HG03095 (cell line): ENCODE data around the gene DYNLRB1.

Experiments
- ATAC-seq: cut with Tn5 transposase; IDR thresholded peaks from one replicate; pipeline ENCODE4 v1.9.1; 2021; ENCODE audit warnings: moderate library complexity; ENCODE audit not compliant: unreplicated experiment

The DYNLRB1 gene

DNA sequence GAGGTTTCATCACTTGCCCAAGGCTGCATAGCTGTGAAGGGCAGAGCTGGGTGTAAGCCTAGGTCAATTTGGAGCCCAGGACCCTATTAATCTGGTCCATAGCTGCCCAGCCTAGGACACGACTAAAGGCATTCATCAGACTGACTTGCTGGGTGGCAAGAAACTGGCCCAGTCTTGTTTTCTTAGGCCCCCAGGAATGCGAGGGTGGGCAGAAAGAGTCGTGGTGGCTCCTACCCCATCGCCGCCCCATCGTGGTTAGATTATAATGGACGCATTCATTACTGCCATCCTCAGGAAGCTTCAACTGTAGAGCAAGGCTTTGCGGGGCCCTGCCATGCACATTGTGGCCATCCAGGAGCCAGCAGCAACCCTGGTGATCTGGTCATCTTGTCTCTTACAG, 16.1 kb downstream of the DYNLRB1 start:
- ATAC-seq: no peak

DNA sequence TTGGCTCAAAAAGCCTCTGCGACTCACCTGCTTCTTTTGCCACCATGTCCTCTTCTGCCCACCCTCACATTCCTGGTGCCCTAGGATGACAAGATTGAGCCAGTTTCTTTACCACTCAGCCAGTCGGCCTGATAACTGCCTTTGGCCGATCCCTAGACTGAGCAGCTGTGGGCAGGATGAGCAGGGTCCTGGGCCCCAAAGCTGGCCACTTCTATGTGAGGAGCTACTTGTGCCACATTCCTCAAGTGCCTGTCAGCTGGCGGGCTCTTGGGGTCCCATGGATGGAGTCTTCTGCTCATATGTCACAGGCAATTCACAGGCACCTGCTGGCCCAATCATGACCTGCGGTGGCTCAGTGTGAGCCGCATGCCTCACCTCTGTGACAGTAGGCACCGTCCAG, 16.5 kb downstream of the DYNLRB1 start:
- ATAC-seq: no peak

DNA sequence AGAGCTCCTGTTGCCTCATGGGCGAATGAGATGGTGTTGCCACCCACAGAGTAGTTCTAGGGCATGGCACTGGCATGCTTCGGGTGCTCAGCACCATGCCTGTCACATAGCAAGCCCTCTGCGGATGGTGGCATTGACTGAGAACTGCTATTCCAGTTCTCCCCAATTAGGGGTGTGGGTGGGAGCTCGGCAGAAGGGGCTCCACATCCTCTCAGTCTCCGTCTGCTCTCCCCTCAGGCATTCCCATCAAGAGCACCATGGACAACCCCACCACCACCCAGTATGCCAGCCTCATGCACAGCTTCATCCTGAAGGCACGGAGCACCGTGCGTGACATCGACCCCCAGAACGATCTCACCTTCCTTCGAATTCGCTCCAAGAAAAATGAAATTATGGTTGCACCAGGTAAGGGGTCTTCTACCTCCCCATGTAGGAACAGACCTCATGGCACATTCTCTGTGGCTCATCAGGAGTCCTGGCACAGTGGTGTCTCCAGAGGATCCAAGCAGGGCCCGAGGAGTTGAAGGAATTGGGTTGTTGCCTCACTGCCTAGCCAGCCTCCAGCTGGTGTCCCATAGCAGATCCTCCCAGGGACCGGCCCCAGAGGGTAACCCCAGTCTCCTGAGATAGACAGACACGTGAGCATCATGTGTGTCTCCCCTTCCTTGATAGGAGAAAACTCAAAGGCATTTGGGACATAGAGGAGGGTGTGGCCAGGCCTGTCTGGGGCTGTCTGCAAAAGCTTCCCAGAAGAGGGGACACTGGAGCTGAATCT, 18.4 kb downstream of the DYNLRB1 start:
- no peak for ATAC-seq

DNA sequence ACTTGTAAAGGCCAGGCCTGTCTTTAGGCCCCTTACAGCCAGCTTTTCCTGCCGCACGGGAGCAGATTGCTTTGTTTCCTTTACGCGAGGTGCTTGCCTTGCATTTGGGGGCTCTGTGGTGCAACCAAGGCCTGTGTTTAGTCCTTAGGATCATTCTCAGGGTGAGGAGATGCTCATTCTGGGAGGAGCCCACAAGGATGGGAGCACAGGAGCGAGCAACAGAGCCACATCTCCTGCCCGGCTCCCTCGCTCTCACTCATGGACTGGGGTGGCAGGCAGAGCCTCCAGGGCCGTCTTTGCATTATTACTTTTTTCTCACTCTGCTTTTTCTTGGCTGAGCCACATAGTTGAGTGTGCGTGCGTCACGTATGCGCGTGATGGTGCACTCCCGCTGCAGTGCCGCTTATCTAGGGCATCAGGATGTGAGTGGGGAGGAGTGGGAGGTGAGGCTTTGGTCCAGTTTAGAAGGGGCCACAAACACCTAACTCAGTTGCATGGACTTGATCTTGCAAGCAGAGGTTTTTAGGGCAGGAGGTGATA, 19.1 kb downstream of the DYNLRB1 start:
- no peak for ATAC-seq

DNA sequence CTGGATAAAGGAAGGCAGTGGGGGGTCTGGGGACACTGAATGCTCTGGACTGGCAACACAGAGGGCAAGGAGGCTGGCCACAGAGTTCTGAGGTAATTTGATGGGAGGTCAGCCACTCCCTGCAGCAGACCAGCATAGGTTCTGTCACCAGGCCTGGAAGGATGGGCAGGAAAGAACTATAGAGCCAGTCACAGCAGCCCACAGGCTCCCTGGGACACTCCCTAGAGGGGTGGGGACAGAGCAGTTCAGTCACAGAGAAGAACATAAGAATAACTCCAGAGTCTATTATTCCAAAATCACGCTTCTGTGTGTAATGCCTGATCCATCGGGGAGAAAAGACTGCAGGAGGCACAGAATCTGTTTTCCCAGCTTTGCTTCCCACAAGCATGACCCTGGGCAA, 19.6 kb downstream of the DYNLRB1 start:
- no peak for ATAC-seq

DNA sequence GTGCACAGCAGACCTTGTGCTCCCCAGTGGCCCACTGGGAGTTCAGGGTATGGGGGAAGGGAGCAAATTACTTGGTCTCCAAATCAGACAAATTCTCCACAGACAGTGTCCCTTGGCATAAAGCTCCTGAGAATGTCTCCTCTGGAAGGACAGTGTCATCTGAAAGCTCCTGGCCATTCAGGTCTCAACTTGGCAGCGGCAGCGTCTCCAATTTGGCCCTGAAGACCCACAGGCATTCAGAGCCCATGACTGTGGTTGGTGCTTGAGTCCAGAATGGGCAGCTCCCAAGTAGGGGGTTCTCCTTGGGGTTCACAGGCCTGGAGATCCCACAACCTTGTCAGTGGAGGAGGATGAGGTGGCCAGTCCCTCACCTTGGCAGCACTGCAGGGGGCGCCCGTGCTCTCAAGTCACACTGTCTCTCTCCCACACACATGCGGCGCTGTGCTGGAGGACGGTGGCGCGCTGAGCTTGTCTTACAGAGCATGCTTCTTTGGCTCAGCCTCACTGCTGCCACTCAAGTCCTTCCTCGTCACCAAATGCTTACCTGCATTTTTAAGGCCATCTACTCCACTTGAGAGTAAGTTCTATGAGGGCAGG, 20.7 kb downstream of the DYNLRB1 start:
- no peak for ATAC-seq

DNA sequence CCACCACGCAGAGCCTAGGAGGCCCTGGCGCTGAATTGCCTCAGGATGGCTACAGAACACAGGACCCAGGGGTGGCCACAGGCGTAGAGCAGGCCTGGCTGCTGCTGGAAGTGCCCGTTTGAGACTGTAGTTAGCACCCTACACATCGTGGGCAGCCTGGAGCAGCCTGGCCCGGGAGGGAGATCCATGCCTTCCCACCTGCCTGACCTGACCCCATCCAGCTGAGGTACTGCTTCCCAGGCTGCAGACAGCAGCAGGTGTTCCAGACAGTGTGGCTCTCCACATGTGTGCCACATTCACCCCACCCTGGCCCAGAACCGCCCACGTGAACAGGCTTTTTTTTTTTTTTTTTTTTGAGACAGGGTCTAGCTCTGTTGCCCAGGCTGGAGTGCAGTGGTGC, 21.4 kb downstream of the DYNLRB1 start:
- ATAC-seq: no peak

DNA sequence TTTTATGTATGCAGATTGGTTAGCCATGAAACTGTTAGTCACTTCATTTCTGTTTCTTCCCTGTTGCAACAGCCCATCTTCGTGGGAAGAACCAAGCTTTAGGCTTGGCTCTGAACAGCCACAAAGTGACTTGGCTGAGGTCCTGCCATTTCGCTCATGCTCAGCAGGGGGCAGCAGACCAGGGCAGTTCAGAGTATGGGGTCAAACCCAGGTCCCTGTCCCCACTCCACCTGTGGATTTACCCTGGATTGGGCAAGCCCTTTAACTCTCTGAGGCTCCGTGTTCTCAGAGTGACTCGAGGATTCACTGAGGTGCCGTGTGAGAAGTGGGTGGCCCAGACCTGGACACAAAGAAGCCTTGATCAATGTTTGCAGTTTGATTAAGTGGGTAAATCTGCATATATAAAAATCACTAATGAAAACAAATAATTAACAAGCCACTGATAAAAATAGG, 22.5 kb downstream of the DYNLRB1 start:
- ATAC-seq: no peak

DNA sequence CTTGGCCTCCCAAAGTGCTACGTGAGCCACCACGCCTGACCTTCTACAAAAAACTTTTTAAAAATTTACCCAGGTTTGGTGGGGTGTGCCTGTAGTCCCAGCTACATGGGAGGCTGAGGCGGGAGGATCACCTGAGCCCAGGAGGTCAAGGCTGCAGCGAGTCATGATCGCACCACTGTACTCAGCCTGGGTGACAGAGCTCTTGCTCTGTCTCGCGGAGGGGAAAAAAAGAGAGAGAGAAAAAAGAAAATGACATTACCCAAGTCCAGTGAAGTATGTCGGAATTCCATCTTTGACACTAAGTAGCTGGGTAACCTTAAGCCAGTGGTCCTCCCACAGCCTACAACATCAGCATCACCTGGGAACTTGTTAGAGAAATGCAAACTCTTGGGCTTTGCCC, 23.5 kb downstream of the DYNLRB1 start:
- ATAC-seq: no peak

DNA sequence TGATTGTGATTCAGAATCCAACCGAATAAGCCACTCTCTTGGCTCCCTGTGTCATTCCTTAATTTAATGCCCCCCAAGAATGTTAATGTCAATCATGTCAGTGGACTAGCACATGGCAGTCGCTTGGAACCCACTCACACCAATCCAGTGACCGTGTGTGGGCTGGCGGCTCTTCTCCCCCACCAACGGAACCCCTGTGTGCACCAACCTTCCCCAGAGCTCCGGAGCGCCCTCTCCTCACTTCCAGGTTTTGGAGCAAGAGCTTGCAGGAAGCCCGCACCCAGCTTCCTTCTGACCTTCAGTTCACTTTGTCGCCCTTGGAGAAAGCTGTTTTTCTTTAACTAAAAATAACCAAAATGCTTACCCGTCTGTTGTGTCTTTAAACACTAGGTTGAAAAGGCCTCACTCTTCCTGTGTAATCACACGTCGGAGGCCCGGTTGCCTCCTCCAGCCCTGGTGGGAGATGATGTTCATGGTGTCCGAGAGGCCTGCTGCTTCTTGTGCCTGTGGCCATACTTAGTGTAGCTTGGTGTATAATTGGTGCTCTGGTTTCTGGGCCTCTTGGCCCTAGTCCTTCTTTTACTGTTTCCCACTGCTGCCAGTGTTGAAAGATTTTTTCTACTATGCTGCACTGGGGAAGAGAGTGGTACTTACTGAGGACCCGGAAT, 24.5 kb downstream of the DYNLRB1 start:
- ATAC-seq: no peak

DNA sequence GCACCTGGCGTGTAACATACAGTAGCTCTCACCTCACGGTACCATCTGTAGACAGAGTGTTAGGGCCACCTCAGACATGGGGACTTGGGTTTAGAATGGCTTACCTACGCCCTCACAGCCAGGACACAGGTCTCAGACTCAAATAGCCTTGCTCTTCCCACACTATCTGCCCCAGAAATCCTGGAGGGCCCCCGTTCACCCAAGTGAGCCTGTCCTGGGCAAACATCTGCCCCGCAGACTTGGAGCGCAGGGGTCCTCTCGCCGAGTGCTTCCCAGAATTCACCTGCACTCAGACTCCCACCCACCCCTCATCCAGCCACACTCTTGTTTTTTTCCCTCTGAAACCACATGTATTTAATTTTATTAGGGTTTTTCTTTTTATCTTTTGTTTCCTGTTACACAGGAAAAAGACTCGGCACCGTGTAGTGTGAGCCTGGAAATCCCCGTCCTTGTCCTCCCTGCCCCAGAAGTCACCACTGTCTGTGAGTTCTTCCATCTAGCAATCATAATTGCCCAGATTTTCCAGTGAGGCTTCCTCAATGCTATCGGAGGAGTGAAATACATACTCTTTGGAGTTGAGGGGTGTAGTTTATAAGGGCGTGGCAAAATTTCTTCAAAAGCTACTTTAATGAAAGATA, 25.2 kb downstream of the DYNLRB1 start:
- no peak for ATAC-seq

DNA sequence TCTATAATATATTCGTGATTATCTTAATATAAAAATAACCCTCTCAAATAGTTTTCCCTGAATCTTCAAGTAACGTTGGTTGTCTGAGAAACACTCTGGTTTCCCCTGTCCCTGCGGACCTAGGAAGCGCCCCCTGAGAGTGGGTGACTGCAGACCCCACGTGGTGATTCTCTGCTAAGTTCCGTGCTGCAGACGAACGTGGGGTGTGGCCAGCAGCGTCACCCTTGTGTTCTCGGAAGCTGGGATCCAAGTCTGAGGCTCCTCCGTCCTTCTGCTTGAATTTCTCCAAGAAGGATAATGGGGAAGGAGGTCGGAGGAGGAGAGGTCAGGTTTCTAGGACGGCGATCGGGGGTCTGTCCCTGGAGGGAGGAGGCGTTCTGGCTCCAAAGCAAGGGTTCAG, 25.7 kb downstream of the DYNLRB1 start:
- ATAC-seq: no peak

DNA sequence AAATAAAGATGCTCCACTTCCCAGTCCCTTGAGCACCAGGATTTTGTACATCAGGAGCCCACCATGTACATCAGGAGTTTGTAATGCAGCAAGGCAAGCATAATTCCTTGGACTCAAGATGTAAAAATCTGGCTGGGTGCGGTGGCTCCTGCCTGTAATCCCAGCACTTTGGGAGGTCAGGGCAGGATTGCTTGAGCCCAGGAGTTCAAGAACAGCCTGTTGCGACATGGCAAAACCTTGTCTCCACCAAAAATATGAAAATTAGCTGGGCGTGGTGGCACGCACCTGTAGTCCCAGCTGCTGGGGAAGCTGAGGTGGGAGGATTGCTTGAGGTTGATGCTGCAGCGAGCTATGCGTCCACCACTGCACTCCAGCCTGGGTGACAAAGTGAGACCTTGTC, 26.2 kb downstream of the DYNLRB1 start:
- no peak for ATAC-seq

DNA sequence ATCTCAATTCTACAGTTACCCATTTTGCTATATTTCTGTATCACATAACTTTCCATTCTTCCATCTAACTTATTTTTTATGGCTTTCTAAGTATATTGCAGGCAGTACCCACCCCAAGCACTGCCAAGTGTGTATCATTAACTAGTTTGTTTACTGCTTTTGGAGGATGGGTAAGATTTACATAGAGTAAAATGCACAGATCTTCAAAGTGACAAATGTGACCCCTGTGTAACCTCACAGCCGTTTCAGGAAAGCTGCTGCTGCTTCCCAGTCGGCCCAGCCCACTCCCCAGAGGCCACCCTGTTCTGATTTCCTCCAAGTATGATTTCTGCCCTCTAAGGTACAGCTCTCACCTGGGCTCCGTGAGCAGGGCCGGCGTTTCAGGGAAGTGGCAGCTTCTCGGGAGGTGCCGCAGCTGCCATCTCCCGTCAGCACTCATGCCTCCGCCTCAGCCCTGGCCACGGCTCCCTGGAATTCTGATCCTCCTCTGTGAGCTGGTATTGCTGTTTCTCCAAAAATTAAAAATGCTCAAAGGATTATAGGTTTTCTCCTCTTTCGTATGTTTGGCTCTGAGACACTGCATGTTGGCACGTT, 27.3 kb downstream of the DYNLRB1 start:
- no peak for ATAC-seq

DNA sequence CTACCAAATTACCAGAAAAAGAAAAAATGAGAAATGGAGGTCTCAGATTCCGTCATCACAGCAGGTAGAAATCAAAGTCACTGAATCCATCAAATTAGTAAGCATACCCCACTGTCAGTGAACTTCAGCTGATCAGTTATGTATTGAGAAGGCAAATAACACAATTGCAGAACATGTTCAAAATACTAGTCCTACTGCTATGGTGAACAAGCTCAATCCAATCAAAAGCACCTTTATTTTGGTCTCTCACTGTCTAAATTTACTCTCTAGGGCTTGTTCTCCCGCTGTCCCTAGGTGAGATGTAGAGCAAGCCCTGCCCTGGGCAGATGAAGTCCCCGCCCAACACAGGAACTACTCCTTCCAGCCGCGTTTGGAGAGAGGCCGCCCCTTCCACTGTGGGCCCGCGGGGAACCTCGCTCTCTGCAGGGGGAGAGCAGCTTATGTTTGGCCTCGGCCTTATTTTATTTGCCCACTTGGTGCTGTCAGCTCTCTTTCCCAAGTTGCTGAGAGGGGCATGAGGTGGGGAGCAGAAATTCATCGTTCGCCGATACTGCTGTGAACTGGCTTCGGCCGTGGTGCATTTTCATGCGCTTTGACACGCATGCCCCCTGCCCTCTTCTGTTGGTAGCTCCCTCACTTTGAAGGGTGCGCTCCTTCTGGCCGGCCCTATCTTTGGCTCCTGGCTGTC, 28.0 kb downstream of the DYNLRB1 start:
- no peak for ATAC-seq

DNA sequence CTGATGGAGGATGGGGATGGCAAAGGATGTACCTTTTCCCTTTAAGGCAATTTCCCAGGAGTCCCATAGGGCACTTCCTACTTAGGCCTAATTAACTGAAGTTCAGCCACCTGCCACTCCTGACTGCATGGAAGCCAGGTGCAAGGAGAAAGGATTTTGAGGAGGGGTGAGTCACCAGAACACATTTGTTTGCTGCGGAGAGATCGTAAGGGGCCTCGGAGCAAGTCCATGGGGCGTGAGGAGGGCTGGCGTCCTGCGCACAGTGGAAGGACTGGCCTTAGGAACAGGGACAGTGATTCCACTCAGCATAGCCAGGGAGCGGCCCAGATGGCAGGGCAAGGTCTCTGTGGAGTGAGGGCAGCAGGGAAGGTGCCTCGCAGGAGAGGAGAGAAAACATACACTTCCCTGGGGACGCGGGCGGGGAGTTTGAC, 30.5 kb downstream of the DYNLRB1 start:
- no peak for ATAC-seq

DNA sequence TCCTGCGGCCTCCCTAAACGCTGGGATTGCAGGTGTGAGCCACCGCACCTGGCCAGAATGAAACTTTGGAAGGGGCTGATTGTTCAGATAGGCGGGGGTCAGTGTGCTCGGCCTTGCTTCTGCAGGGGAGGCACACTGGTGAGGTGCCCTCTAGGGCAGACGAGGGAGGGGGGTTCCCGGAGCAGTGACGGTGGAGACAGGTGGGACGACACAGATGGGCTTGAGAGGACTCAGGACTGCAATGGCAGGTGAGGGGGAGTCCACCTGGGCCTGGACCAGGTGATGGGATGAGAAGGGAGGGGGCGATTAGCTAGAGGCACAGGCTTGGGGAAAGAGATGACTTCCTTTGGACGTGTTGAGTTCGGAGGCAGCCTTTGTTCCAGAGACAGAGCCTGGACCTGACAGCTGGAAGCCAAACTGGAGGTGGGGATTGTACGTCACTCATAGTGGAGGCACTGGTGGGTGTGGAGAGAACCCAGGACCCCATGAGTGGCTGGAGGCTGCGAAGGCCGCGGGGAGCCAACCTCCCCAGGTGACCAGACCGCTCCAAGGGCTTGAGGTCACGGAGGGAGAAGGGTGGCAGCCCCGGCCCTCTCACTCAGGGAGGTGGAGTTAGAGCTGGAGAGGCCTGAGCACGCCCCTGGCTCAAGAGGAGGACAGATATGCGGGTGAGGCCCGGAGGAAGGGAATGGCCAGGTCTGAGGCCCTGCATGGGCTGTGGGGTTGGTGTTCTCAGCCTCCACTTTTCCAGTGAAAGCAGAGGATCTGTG, 31.8 kb downstream of the DYNLRB1 start:
- ATAC-seq: no peak

DNA sequence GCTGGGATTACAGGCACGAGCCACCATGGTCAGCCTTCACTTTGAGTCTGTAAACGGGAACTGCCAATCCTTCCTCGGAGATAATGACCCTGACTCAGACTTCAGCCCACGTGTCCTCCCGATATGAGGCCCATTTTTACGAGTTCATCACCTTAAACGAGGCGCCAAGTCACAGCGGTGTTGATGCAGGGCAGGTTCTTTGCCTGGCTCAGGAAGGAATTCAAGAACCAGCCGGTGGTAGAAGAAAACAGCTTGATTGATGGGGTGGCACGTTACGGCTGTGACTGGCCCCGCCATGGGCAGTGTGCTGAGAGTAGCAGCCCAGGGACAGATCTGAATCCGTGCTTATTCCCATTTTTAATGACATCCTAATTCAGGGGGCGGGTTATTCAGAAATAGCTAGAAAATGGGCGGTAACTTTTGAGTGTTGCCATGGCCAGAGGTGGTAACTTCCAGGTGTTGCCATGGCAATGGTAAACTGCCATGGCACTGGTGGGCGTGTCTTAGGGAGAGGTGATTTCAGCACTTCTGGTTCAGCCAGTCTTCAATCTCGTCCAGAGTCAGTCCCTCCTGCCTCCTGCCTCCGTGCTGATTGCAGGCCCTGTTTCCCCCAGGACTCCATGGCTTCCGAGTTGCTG, 33.2 kb downstream of the DYNLRB1 start:
- no peak for ATAC-seq

DNA sequence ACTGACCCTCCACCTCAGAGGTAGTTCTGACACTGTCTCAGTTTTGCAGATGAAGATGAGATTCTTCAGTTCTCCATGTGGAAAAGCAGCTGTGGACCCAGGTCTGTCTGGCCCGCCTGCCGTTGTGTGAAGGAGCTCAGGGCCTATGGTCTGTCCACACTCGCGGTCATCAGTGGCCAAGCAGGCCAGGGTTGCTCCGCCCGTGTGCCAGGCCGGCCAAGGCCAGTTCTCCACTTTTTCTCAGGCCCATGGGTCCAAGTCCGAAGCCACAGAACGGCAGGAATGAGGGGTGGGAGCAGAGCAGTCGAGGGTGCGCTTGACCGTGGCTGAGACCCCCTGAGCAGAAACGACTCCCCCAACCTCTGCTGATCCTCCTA, 33.7 kb downstream of the DYNLRB1 start:
- ATAC-seq: no peak
